ENCODE measurements around the gene DCHS1. TPM values are rescaled to one million over a fixed set of nuclear protein-coding genes. Genes with fewer than 3 reads are reported as not detected.

DCHS1 gene
- total and polyA plus RNA-seq, 10 of the 15 experiments (the other 5 are each of a cell fraction or from before 2014, with no cell fraction given), result 0.02 to 0.64 (median 0.18) TPM; not detected in 1

DNA sequence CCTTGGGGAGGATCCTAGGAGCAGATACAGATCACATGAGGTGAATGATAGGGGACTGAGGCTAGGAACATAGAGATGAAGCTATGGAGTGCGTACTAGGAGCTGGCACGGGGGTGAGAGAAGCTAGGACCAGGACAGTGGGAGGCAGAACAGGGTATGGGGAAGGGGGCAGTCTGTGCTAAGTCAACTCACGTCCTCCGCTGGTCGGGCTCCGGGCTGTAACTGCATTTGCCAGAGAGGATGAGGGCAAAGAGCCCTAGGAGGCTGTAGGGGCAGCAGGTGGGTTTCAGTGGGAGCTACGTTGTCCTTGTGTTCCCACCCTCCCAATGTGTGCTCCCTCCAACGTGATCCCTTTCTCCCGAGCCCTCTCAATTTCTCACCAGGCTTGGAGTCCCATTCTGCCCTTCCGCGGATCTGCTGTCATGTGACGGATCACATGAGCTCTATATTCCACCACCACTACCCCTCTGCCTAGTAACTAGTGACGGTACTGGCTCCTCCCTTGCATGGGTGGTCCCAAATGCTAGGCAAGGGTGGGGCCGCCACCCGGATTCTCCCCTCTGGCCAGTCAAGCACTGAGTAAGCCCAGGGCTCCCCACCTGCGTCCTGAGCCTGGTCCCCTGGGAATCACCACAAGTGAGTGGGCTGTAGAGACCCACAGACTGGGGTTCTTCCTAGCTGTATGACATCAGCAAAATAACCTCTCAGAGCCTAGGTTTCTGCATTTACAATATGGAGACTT is 36.4 kb downstream of the DCHS1 start, which contains the start of gene TPP1 (continued):
- TF ChIP-seq ZBTB40 (IDR thresholded peaks at IDR 0.05; ENCODE audit: borderline replicate concordance) (no peak), CHD1 (IDR thresholded peaks at IDR 0.05; ENCODE audit: low read depth, low read length) (0 out of 2 replicates have a peak, but pooled peaks have one; percentile 59), KLF5 (IDR thresholded peaks at IDR 0.05; ENCODE audit: partially characterized antibody) (peak; percentile 45), MEF2A (IDR thresholded peaks at IDR 0.05; ENCODE audit: insufficient read depth, low read depth, low read length) (0 out of 2 replicates have a peak, but pooled peaks have one; percentile 7), ZNF622 (IDR thresholded peaks at IDR 0.05) (no peak), SREBF1 (IDR thresholded peaks at IDR 0.05; ENCODE audit: low read length) (peak; percentile 53; the same call in 1 of the 2 replicates), MEF2B (IDR thresholded peaks at IDR 0.05; ENCODE audit: partially characterized antibody, poor library complexity, severe bottlenecking) (peak; percentile 98), BHLHE40 (IDR thresholded peaks at IDR 0.05; ENCODE audit: borderline replicate concordance in 1 of 2, low read depth in 2 of 2, low read length in 1 of 2) (peak; percentile 76 to 87), HCFC1 (IDR thresholded peaks at IDR 0.05; ENCODE audit: low read length) (peak; percentile 54; the same call in 1 of the 2 replicates)
- TF ChIP-seq, protein P1, sequence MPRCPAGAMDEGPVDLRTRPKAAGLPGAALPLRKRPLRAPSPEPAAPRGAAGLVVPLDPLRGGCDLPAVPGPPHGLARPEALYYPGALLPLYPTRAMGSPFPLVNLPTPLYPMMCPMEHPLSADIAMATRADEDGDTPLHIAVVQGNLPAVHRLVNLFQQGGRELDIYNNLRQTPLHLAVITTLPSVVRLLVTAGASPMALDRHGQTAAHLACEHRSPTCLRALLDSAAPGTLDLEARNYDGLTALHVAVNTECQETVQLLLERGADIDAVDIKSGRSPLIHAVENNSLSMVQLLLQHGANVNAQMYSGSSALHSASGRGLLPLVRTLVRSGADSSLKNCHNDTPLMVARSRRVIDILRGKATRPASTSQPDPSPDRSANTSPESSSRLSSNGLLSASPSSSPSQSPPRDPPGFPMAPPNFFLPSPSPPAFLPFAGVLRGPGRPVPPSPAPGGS (IDR thresholded peaks at IDR 0.05; ENCODE audit: borderline replicate concordance, insufficient read depth, low read depth, low read length, poor library complexity, severe bottlenecking), result no peak
- TF ChIP-seq, protein P2, sequence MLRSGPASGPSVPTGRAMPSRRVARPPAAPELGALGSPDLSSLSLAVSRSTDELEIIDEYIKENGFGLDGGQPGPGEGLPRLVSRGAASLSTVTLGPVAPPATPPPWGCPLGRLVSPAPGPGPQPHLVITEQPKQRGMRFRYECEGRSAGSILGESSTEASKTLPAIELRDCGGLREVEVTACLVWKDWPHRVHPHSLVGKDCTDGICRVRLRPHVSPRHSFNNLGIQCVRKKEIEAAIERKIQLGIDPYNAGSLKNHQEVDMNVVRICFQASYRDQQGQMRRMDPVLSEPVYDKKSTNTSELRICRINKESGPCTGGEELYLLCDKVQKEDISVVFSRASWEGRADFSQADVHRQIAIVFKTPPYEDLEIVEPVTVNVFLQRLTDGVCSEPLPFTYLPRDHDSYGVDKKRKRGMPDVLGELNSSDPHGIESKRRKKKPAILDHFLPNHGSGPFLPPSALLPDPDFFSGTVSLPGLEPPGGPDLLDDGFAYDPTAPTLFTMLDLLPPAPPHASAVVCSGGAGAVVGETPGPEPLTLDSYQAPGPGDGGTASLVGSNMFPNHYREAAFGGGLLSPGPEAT (IDR thresholded peaks at IDR 0.05; ENCODE audit: low read depth), result peak; percentile 93
- TF ChIP-seq, protein P3, sequence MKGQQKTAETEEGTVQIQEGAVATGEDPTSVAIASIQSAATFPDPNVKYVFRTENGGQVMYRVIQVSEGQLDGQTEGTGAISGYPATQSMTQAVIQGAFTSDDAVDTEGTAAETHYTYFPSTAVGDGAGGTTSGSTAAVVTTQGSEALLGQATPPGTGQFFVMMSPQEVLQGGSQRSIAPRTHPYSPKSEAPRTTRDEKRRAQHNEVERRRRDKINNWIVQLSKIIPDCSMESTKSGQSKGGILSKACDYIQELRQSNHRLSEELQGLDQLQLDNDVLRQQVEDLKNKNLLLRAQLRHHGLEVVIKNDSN (IDR thresholded peaks at IDR 0.05; ENCODE audit: borderline replicate concordance, extremely low read length, insufficient read depth, low read depth, low read length), result peak; percentile 95

Measured in GM12878 (cell line).